A549 (cell line): ENCODE measurements around the gene FADS6.
A peak's percentile ranks its signal among the peaks of the same experiment; 100 is the strongest.

Experiments
- CBX8 ChIP-seq: fragments of 200-600 bp; sonication (generic); IDR thresholded peaks from 2 replicates; pipeline ENCODE4 v1.6.1; 2016
- CTCF ChIP-seq: fragments of >200 bp; sonication (Bioruptor Twin); formaldehyde crosslinking; IDR thresholded peaks from 3 replicates; pipeline ENCODE4 v1.5.1; 2016
- E2F6 ChIP-seq: IDR thresholded peaks from 2 replicates; pipeline ENCODE4 v1.6.1; 2012; ENCODE audit warnings: low read depth, borderline replicate concordance
- ELK1 ChIP-seq: fragments of 150-350 bp; IDR thresholded peaks from 2 replicates; pipeline ENCODE4 v1.6.1; 2014; ENCODE audit warnings: low read depth, mild to moderate bottlenecking, low read length
- EP300 ChIP-seq, 2 experiments: fragments of >200 bp; sonication (Bioruptor Twin); formaldehyde crosslinking; IDR thresholded peaks; 2 replicates in 1 of 2; 3 replicates in 1 of 2; pipeline ENCODE4 v1.6.1; 2016 to 2017
- FOXS1 ChIP-seq: fragments of 250-450 bp; sonication (Bioruptor Pico); IDR thresholded peaks from 2 replicates; pipeline ENCODE4 v1.5.0; 2020; ENCODE audit warnings: mild to moderate bottlenecking, moderate library complexity
- HMGXB4 ChIP-seq: fragments of 250-450 bp; sonication (Bioruptor Pico); IDR thresholded peaks from 2 replicates; pipeline ENCODE4 v1.5.0; 2021; ENCODE audit warnings: mild to moderate bottlenecking, moderate library complexity, borderline replicate concordance
- HOXA7 ChIP-seq: fragments of 250-450 bp; sonication (Bioruptor Pico); IDR thresholded peaks from 2 replicates; pipeline ENCODE4 v1.5.0; 2020; ENCODE audit warnings: mild to moderate bottlenecking, moderate library complexity
- MAX ChIP-seq: IDR thresholded peaks from 2 replicates; pipeline ENCODE4 v1.6.1; 2012
- NPAS2 ChIP-seq: fragments of 250-450 bp; sonication (Bioruptor Pico); IDR thresholded peaks from 2 replicates; pipeline ENCODE4 v1.8.0; 2022; ENCODE audit warnings: mild to moderate bottlenecking, moderate library complexity, borderline replicate concordance
- POLR2A ChIP-seq: IDR thresholded peaks from 2 replicates; pipeline ENCODE4 v1.6.1; 2012; ENCODE audit warnings: mild to moderate bottlenecking, low read length
- RFX5 ChIP-seq: fragments of 450-650 bp; IDR thresholded peaks from 2 replicates; pipeline ENCODE4 v1.7.1; 2014; ENCODE audit warnings: antibody characterized with exemption, mild to moderate bottlenecking, moderate library complexity
- TP53 ChIP-seq: fragments of 250-450 bp; sonication (Bioruptor Pico); IDR thresholded peaks from 2 replicates; pipeline ENCODE4 v1.5.0; 2021; ENCODE audit warnings: mild to moderate bottlenecking, moderate library complexity
- USF2 ChIP-seq: fragments of 450-650 bp; IDR thresholded peaks from 2 replicates; pipeline ENCODE4 v1.6.1; 2014; ENCODE audit warnings: antibody characterized with exemption

- TF ChIP-seq RFX5 = no peak
- no peak for TF ChIP-seq CBX8
- TF ChIP-seq E2F6 = peak; percentile 98
- TF ChIP-seq CTCF = peak; percentile 98
- TF ChIP-seq ELK1 = no peak
- no peak for TF ChIP-seq NPAS2 (CRISPR knock-in tag)
- no peak for TF ChIP-seq HOXA7 (CRISPR knock-in tag)
- TF ChIP-seq TP53 (CRISPR knock-in tag) = no peak
- TF ChIP-seq FOXS1 (CRISPR knock-in tag) = no peak
- peak; percentile 99 for TF ChIP-seq MAX
- no peak for TF ChIP-seq USF2
- no peak for TF ChIP-seq POLR2A
- no peak for TF ChIP-seq EP300 (IDR thresholded peaks at IDR 0.05)
- no peak for TF ChIP-seq HMGXB4 (CRISPR knock-in tag)
These were observed 30.3 kb upstream of the FADS6 start for GRCh38 chr17:74923538-74924249.
